Stimulated activated CD8-positive, alpha-beta memory T cell treated with anti-CD3 and anti-CD28 coated beads, Interleukin-7, amount 100 ng/mL, for 24 hours (primary cell): ENCODE results near the gene DNAH11.
"Not testable (repeated sequence)": the region's sequence is repeated elsewhere in the genome, so short reads cannot be mapped to it uniquely, and the experiment has no call there.

Experiments used
- DNase-seq: peaks from one replicate; pipeline ENCODE4 v3.0.0-alpha.2; 2020; ENCODE audit warnings: low read depth

Gene DNAH11

DNA sequence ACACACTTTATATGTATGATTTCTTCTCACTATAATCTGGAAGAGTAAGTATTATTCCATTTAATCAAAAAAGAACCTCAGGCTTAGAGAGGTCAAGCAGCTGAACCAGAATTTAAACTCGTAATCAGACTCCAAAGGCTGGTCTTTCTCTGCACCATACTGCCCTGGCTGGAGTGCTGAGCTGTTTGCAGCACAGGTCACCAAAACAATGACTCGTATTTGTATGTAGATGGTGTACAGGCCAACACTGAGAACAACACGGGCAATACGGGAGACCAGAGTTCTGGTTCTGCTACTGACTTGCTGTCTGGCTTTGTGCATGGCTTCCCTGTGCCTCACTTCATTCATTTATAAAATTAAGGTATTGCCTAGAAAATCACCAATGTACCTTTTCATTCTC lies 344.9 kb downstream of the DNAH11 start:
- no peak for DNase-seq

GRCh38 chr7:21891291-21891690 lies 348.5 kb downstream of the DNAH11 start:
- no peak for DNase-seq

- DNase-seq: no peak
Measured at GRCh38 chr7:21893401-21893800, 350.6 kb downstream of the DNAH11 start.

- DNase-seq: no peak
Measured at GRCh38 chr7:21898265-21898930, 355.6 kb downstream of the DNAH11 start.

DNA sequence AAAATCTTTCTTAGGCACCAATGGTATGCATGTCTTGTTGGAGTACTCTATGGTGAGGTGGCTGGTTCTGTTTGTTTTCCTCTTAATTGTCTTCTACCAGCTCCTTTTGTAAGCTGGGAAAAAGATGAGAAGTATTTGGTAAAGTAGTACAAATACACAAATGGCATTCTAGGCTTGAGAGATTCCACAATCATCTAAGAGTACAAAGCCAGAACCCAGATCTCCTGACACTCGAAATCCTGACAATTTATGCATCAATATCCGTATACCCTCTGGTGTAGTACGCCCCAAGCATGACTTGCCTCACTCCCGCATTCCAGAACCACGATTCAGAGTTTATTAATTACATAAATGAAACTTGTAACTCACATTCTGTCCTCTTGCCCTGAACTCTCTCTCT lies 359.4 kb downstream of the DNAH11 start:
- DNase-seq: no peak

DNA sequence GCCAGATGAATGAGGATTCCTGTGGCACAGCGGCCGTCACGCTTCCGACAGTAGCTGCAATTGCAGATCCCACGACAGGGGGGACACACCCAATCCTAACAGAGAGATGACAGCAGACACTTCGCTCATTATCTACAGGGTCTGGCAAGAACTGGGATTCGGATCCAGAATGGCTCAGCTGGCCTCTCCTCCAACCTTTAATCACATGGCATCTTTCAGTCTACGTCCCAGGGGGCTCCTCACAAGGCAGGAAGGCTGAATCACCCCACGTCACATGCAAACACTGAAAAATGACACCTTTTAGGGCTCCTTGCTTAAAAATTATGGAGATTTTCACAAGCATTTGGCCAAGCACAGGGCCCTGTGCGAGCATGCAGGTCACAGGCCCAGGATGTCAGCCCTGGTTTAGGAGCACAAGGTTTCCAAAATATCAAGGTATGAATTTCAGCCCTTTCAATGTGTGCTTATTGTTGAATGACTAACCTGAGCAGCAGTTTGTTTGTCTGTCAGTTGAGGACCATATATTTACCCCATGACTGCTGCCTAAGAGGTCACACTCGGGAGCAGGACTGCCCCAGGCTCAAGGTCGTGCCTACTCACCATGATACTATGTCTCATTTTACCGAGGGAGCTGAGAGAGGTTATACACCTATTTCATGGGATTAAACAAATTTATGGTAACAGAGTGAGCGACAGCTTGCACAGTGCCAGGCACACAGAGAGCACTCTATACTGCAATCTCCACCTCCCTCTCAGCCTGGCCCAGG lies 360.4 kb downstream of the DNAH11 start:
- no peak for DNase-seq

- no peak for DNase-seq
Measured at GRCh38 chr7:21908746-21909145, 365.9 kb downstream of the DNAH11 start.

- no peak for DNase-seq
Measured at GRCh38 chr7:21910253-21910652, 367.4 kb downstream of the DNAH11 start.

GRCh38 chr7:21911341-21911875 lies 368.6 kb downstream of the DNAH11 start:
- no peak for DNase-seq

- no peak for DNase-seq
Measured at GRCh38 chr7:21912305-21912704, 369.5 kb downstream of the DNAH11 start.

DNA sequence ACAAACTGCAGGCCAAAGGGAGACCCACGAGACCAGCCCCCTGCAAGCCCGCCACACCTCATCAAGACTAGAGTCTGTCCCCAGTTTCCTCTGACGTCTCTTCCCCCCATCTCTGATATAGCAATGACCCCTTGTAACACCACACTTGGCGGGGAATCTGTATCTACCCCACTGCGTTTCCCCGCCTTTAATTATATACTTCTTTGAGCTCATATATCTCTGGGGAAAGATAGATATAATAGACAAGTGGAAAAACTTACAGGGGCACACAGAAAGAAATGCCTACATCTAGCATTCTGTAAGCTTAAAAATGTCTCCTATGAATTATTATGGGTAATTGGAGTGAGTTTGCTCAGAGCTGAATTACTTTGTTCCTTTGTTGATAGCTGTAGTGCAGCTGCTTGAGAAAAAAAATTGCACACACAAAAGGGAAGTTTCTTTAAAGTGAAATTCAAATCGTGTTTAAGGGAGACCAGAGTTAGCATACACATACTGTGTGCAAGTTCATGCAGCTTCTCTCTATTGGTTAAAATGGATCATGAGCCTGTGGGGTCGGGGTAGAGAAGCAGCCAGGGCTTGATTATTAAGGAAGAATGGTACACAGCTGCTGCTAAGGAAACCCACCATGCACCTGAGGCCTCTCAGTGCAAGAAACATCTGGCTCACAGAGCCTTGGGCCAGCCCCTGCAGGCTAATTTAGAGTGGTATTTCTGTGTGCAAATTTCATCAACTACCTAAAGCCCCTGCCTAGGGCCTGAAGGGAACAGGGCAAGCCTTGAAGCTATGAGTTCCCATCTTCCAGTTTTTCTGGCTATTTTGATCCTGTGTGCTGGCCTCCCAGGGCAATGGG lies 370.3 kb downstream of the DNAH11 start:
- no peak for DNase-seq

GRCh38 chr7:21914671-21915070 lies 371.8 kb downstream of the DNAH11 start:
- DNase-seq: no peak

DNA sequence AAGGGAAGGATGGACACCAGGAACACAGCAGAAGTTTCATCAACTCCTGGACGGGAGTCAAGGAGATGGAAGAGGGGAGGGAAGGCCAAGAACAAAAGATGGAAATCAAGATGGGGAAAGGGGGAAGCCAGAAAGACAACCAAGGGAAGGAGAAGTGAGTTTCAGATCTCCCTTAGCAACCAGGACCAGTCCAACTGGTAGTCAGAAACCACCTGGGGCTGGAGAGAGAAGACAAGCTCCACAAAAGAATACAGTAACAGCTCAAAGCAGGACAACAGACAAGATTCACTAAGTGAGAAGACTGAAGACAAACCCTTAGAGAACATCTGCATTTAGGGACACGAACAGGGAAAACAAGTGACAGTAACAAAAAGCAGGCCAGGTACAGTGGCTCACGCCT lies 372.3 kb downstream of the DNAH11 start:
- DNase-seq: no peak

DNA sequence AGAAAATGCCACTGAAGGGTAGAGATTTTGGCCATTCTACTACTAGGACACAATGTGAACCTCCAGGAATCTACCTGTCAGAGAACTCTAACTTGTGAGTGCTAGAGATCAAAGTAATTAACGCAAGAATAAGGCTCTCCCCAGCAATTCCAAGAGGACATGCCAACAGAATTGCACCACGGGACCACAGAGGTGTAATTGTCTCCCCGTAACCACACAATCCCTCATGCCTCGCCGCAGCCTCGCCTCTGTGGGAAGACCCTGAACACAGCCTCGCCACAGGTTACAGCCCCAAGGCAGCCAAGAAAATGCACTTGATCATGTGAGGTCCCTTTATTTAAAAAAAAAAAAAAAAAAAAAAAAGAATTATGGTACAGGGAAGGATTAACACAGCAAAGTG lies 373.3 kb downstream of the DNAH11 start:
- no peak for DNase-seq

DNA sequence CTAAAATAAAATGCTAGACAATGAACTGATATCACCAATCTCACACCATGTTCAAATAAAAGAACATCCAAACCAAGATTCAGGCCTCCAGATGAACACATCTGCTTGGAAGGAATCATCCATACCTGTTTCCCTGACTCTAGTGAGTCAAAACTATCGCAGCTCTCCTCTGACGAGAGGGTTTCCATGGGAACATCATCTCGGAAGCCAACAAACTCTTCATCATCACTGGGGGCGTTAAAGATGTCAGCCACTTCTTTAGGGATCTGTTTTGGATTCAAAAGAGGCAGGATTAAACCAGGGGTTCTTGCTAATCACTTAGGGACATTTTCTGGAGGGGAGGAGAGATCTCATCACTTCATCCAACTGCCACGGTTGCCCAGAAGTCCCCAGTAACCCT lies 373.8 kb downstream of the DNAH11 start:
- DNase-seq: no peak

DNA sequence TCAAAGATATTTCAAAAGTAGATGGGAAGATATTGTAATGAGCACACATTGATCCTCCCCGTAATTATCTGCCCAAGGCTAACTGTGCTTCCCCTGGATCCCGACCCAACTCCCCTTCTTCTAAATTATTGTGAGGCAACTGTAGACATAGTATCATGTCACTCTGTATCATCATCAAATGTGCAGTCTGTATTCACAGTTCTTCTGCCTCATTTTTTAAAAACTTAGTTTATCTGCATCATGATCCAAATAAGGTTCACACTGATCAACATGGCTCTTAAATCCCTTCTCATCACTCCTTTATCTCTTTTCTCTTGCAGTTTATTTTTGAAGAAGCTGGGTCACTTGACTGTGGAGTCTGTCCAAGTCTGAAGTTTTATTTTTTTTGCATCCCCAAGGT lies 375.4 kb downstream of the DNAH11 start:
- DNase-seq: no peak

- DNase-seq: no peak
Measured at GRCh38 chr7:21920936-21921335, 378.1 kb downstream of the DNAH11 start.

DNA sequence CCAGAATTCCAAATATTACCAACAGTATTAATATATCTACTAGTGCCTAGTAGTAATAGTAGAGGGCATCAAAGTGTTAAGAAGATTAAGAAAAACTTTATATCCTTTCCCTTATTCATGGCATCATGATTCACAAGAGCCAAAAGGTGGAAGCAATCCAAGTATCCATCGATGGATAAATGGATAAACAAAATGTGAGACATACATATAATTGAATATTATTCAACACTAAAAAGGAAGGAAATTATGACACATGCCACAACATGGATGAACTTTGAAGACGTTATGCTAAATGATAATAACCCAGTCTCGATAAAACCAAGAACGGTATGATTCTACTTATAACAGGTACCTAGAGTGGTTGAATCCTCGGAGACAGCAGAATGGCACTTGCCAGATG lies 379.8 kb downstream of the DNAH11 start:
- DNase-seq: no peak

DNA sequence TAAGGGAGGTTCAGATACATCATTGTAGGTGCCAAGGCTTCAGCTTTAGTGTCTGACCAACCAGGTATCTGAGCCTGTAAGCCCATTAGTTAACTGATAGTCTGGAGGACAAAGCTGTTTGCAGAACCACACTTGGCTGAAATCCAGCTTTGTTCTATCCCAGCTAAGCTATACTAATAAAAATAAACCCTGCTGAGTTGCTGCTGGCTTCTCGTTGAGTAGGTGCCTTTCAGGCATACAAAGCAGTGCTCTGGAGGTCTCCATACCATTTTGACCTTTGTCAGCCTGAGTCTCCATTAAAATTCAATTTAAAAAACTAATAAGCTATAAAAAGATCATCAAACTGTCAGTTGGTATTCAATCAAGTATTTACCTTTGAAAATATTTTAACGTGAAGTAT lies 380.8 kb downstream of the DNAH11 start:
- DNase-seq: no peak

GRCh38 chr7:21926448-21926847 lies 383.6 kb downstream of the DNAH11 start:
- no peak for DNase-seq

DNA sequence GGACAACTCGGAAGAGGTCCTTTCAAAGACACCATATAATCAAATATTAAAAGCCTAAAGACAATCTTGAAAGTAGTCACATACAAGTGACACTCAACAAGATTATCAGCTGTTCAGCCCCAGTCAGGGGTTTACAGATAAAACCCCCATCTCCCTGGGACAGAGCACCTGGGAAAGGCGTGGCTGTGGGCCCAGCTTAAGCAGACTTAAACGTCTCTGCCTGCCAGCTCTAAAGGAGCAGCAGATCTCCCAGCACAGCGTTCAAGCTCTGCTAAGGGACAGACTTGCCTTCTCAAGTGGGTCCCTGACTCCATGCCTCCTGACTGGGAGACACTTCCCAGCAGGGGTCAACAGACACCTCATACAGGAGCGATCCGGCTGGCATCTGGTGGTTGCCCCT lies 384.9 kb downstream of the DNAH11 start:
- DNase-seq: no peak

DNA sequence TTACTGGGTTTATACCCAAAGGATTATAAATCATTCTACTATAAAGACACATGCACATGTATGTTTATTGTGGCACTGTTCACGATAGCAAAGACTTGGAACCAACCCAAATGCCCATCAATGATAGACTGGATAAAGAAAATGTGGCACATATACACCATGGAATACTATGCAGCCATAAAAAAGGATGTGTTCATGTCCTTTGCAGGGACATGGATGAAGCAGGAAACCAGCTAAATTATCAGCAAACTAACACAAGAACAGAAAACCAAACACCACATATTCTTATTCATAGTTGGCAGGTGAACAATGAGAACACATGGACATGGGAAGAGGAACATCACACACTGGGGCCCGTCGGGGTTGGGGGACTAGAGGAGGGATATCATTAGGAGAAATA lies 390.5 kb downstream of the DNAH11 start:
- DNase-seq: not testable (repeated sequence)

GRCh38 chr7:21934808-21935207 lies 392.0 kb downstream of the DNAH11 start:
- DNase-seq: no peak
